CD14-positive monocyte (primary cell): ENCODE measurements around the gene WWOX. TPM values are rescaled to one million over a fixed set of nuclear protein-coding genes. Genes with fewer than 3 reads are reported as not detected.

Experiments
- DNase-seq, 3 donors: peaks; one replicate each; pipeline ENCODE4 v3.0.0-alpha.2; 2011 to 2022
- H2AFZ ChIP-seq: 2 replicates; pipeline ENCODE4 v1.6.0; 2012; ENCODE audit warnings: mild to moderate bottlenecking, low read depth, low read length, inconsistent platforms; ENCODE audit not compliant: insufficient read depth, poor library complexity, severe bottlenecking
- H3K27ac ChIP-seq, 2 donors: 1 replicate in 1 of 2; 2 replicates in 1 of 2; pipeline ENCODE4 v1.5.1; 2012 to 2013; ENCODE audit warnings: low read length in 2 of 2, control low read depth in 1 of 2, inconsistent platforms in 1 of 2, low read depth in 1 of 2, mild to moderate bottlenecking in 1 of 2
- H3K27me3 ChIP-seq, 2 donors: one replicate each; pipeline versions ENCODE4 v1.6.0 to v1.6.1; 2011 to 2013; ENCODE audit warnings: low read length in 2 of 2; ENCODE audit not compliant: control insufficient read depth in 2 of 2, insufficient read depth in 2 of 2
- H3K36me3 ChIP-seq, 2 donors: replicated peaks in 1 of 2; 1 replicate in 1 of 2; 2 replicates in 1 of 2; pipeline versions ENCODE4 v1.5.1 to v1.6.1; 2012 to 2013; ENCODE audit warnings: low read length in 2 of 2, control low read depth in 1 of 2, inconsistent platforms in 1 of 2, mild to moderate bottlenecking in 1 of 2; ENCODE audit not compliant: insufficient read depth in 2 of 2, control insufficient read depth in 1 of 2
- H3K4me1 ChIP-seq, 2 donors: 1 replicate in 1 of 2; 2 replicates in 1 of 2; pipeline versions ENCODE4 v1.5.1 to v1.6.1; 2012 to 2013; ENCODE audit warnings: low read length in 2 of 2, control low read depth in 1 of 2, inconsistent platforms in 1 of 2, mild to moderate bottlenecking in 1 of 2, moderate library complexity in 1 of 2; ENCODE audit not compliant: insufficient read depth in 2 of 2, control insufficient read depth in 1 of 2
- H3K4me2 ChIP-seq: replicated peaks from 2 replicates; pipeline ENCODE3; 2012; ENCODE audit warnings: low read length, moderate library complexity, mild to moderate bottlenecking; ENCODE audit not compliant: poor library complexity, severe bottlenecking; ENCODE audit errors: extremely low read depth
- H3K4me3 ChIP-seq, 3 experiments: fragments of 200-600 bp in 1 of 3; sonication (generic) in 1 of 3; replicated peaks in 1 of 3; 1 replicate in 2 of 3; 2 replicates in 1 of 3; pipeline ENCODE4 v1.5.1; 2011 to 2013; ENCODE audit warnings: low read length in 3 of 3, mild to moderate bottlenecking in 3 of 3, control low read depth in 2 of 3, low read depth in 2 of 3, inconsistent platforms in 1 of 3, moderate library complexity in 1 of 3
- H3K79me2 ChIP-seq: 2 replicates; pipeline ENCODE4 v1.6.0; 2012; ENCODE audit warnings: mild to moderate bottlenecking, control low read depth, inconsistent platforms, low read length, moderate library complexity; ENCODE audit not compliant: insufficient read depth
- H3K9ac ChIP-seq: 2 replicates; pipeline ENCODE4 v1.6.0; 2017; ENCODE audit warnings: low read length, mild to moderate bottlenecking; ENCODE audit not compliant: insufficient read depth, poor library complexity, severe bottlenecking
- H3K9me3 ChIP-seq, 2 donors: replicated peaks in 1 of 2; 1 replicate in 1 of 2; 2 replicates in 1 of 2; pipeline versions ENCODE4 v1.5.1 to v1.6.1; 2012 to 2013; ENCODE audit warnings: low read length in 2 of 2, control low read depth in 1 of 2; ENCODE audit not compliant: control insufficient read depth in 1 of 2, insufficient read depth in 1 of 2
- H4K20me1 ChIP-seq: 2 replicates; pipeline ENCODE4 v1.6.0; 2012; ENCODE audit warnings: mild to moderate bottlenecking, low read length, control low read depth, moderate library complexity; ENCODE audit not compliant: insufficient read depth
- H3K27ac Mint-ChIP-seq, 7 donors: one replicate each; pipeline ENCODE4 v1.8.0; 2020; ENCODE audit warnings: mild to moderate bottlenecking in 7 of 7, mixed read lengths in 7 of 7, moderate library complexity in 6 of 7, inconsistent platforms in 2 of 7
- H3K27me3 Mint-ChIP-seq, 3 donors: one replicate each; pipeline ENCODE4 v1.8.0; 2021 to 2022; ENCODE audit warnings: low read depth in 3 of 3, mild to moderate bottlenecking in 3 of 3, mixed read lengths in 3 of 3, moderate library complexity in 3 of 3, inconsistent platforms in 1 of 3
- H3K36me3 Mint-ChIP-seq, 2 donors: one replicate each; pipeline ENCODE4 v1.8.0; 2020; ENCODE audit warnings: mixed read lengths in 2 of 2, inconsistent platforms in 1 of 2, mild to moderate bottlenecking in 1 of 2
- H3K4me1 Mint-ChIP-seq: one replicate; pipeline ENCODE4 v1.8.0; 2020; ENCODE audit warnings: mild to moderate bottlenecking, mixed read lengths
- H3K4me3 Mint-ChIP-seq, 2 donors: one replicate each; pipeline ENCODE4 v1.8.0; 2020; ENCODE audit warnings: mild to moderate bottlenecking in 2 of 2, mixed read lengths in 2 of 2, moderate library complexity in 1 of 2
- H3K9me3 Mint-ChIP-seq, 7 donors: one replicate each; pipeline ENCODE4 v1.8.0; 2020 to 2022; ENCODE audit warnings: mixed read lengths in 7 of 7, mild to moderate bottlenecking in 6 of 7, moderate library complexity in 6 of 7, inconsistent platforms in 2 of 7
- CTCF ChIP-seq: fragments of 200-600 bp; IDR thresholded peaks from one replicate; pipeline ENCODE4 v1.8.0; 2022; ENCODE audit warnings: antibody characterized with exemption, mild to moderate bottlenecking
- WGBS: methylation state at CpG from one replicate; pipeline ENCODE4 v1.1.5; 2013; ENCODE audit warnings: missing lambda C conversion rate; ENCODE audit not compliant: insufficient coverage; 5-methylcytosine and 5-hydroxymethylcytosine counted together
- intact Hi-C, 2 donors: fragments of 100-400 bp; cut with micrococcal nuclease; formaldehyde crosslinking; loops; one replicate each; pipeline versions ENCODE4 v1.15.0 to v1.15.1; 2023
- polyA plus RNA-seq, 3 donors: library from polyadenylated mRNA; depleted of rRNA in 1 of 3; unstranded in 2 of 3; stranded (reverse) in 1 of 3; fragments of 300-500 nt in 2 of 3; fragments of >200 nt in 1 of 3; fragmentation: Illumina TruSeq in 2 of 3; gene quantifications; 1 replicate in 2 of 3; 2 replicates in 1 of 3; pipeline ENCODE4 v1.2.3, GENCODE V29; 2012 to 2021

The WWOX gene
- polyA plus RNA-seq, 3 donors: 4.0 to 7.0 (median 6.3) TPM

GRCh38 chr16:78984887-78985464 lies 885.5 kb downstream of the WWOX start:
- Histone ChIP-seq H3K4me3 (no peak overlapping the region), H3K4me1 (no peaks in the 10 kb centered on the region), H3K27ac (no peak overlapping the region), H3K79me2 (no peaks in the 10 kb centered on the region), H2AFZ (no peak overlapping the region), H3K4me2 (no peak overlapping the region), H3K36me3 (no peaks in the 10 kb centered on the region), H3K9ac (no peak overlapping the region), H4K20me1 (no peaks in the 10 kb centered on the region), H3K27me3 (no peaks in the 10 kb centered on the region), H3K9me3 (no peaks in the 10 kb centered on the region)
- H3K4me3 Mint-ChIP-seq: no peak overlapping the region
- no peak for TF ChIP-seq CTCF
- H3K9me3 Mint-ChIP-seq: peaks cover 0 to 13% (median 2%) of the 10 kb centered on the region in 7 donors
- no peaks in the 10 kb centered on the region for H3K4me1 Mint-ChIP-seq
- H3K27ac Mint-ChIP-seq: no peak overlapping the region
- DNase-seq: no peak
- peaks cover 0 to 3% (median 0%) of the 10 kb centered on the region in 3 donors for H3K27me3 Mint-ChIP-seq
- intact Hi-C loops: no loop called here
- H3K36me3 Mint-ChIP-seq: no peaks in the 10 kb centered on the region
- WGBS: 69% methylated on average over 9 of the region's 12 CpGs

GRCh38 chr16:78985716-78986605 lies 886.5 kb downstream of the WWOX start:
- no peak overlapping the region for H2AFZ ChIP-seq
- H3K9me3 ChIP-seq: no peaks in the 10 kb centered on the region
- H3K9ac ChIP-seq: no peak overlapping the region
- H3K79me2 ChIP-seq: no peaks in the 10 kb centered on the region
- H3K27me3 ChIP-seq: no peaks in the 10 kb centered on the region
- 91% methylated on average over 7 of the region's 13 CpGs for WGBS
- H3K27ac ChIP-seq: no peak overlapping the region
- Mint-ChIP-seq H3K27ac (no peak overlapping the region), H3K4me3 (no peak overlapping the region), H3K9me3 (peaks cover 0 to 13% (median 2%) of the 10 kb centered on the region in 7 donors), H3K27me3 (peaks cover 0 to 5% (median 0%) of the 10 kb centered on the region in 3 donors), H3K4me1 (peaks cover 3% of the 10 kb centered on the region), H3K36me3 (no peaks in the 10 kb centered on the region)
- no peaks in the 10 kb centered on the region for H4K20me1 ChIP-seq
- no peaks in the 10 kb centered on the region for H3K4me1 ChIP-seq
- H3K36me3 ChIP-seq: no peaks in the 10 kb centered on the region
- intact Hi-C loops: no loop called here
- no peak for TF ChIP-seq CTCF
- no peak overlapping the region for H3K4me3 ChIP-seq
- H3K4me2 ChIP-seq: no peak overlapping the region
- DNase-seq: no peak
